WTC11 (cell line): ENCODE data around the gene ZNF878. TPM values are rescaled to one million over a fixed set of nuclear protein-coding genes. Genes with fewer than 3 reads are reported as not detected.

Experiments
- CBFB ChIP-seq: sonication (generic); formaldehyde crosslinking; IDR thresholded peaks from 2 replicates; pipeline ENCODE4 v1.8.1; 2022; ENCODE audit warnings: mild to moderate bottlenecking, low read depth, missing genetic modification reagents
- CREB1 ChIP-seq: sonication (generic); formaldehyde crosslinking; IDR thresholded peaks from 2 replicates; pipeline ENCODE4 v1.8.0; 2023; ENCODE audit warnings: mild to moderate bottlenecking, missing genetic modification reagents
- E2F1 ChIP-seq: sonication (generic); formaldehyde crosslinking; IDR thresholded peaks from 2 replicates; pipeline ENCODE4 v1.8.0; 2022; ENCODE audit warnings: mild to moderate bottlenecking, missing genetic modification reagents
- ERG ChIP-seq: fragments of 250-450 bp; sonication (Bioruptor Pico); IDR thresholded peaks from 2 replicates; pipeline ENCODE4 v1.8.0; 2021; ENCODE audit warnings: mild to moderate bottlenecking
- ETV6 ChIP-seq: sonication (generic); formaldehyde crosslinking; IDR thresholded peaks from 2 replicates; pipeline ENCODE4 v1.8.1; 2022; ENCODE audit warnings: mild to moderate bottlenecking, missing genetic modification reagents
- FOXJ3 ChIP-seq: sonication (generic); formaldehyde crosslinking; IDR thresholded peaks from 2 replicates; pipeline ENCODE4 v1.9.0; 2021; ENCODE audit warnings: missing genetic modification reagents, mild to moderate bottlenecking, borderline replicate concordance
- FOXK1 ChIP-seq: sonication (generic); formaldehyde crosslinking; IDR thresholded peaks from 2 replicates; pipeline ENCODE4 v1.8.0; 2022; ENCODE audit warnings: mild to moderate bottlenecking, moderate library complexity, missing genetic modification reagents
- FOXP1 ChIP-seq: sonication (generic); formaldehyde crosslinking; IDR thresholded peaks from 2 replicates; pipeline ENCODE4 v1.8.0; 2022; ENCODE audit warnings: missing genetic modification reagents, mild to moderate bottlenecking, moderate library complexity, borderline replicate concordance
- FOXP4 ChIP-seq: sonication (generic); formaldehyde crosslinking; IDR thresholded peaks from 2 replicates; pipeline ENCODE4 v1.8.0; 2022; ENCODE audit warnings: mild to moderate bottlenecking, missing genetic modification reagents
- HMGXB4 ChIP-seq: sonication (generic); formaldehyde crosslinking; IDR thresholded peaks from 2 replicates; pipeline ENCODE4 v1.8.1; 2023; ENCODE audit warnings: mild to moderate bottlenecking, moderate library complexity, missing genetic modification reagents
- IRF1 ChIP-seq: sonication (generic); formaldehyde crosslinking; IDR thresholded peaks from 2 replicates; pipeline ENCODE4 v1.8.0; 2023; ENCODE audit warnings: missing genetic modification reagents
- JUN ChIP-seq: sonication (generic); formaldehyde crosslinking; IDR thresholded peaks from 2 replicates; pipeline ENCODE4 v1.8.0; 2023; ENCODE audit warnings: mild to moderate bottlenecking, missing genetic modification reagents
- MLX ChIP-seq: sonication (generic); formaldehyde crosslinking; IDR thresholded peaks from 2 replicates; pipeline ENCODE4 v1.8.1; 2023; ENCODE audit warnings: mild to moderate bottlenecking, missing genetic modification reagents, moderate library complexity
- NFE2L1 ChIP-seq: sonication (generic); formaldehyde crosslinking; IDR thresholded peaks from 2 replicates; pipeline ENCODE4 v1.8.1; 2023; ENCODE audit warnings: missing genetic modification reagents
- NR1H2 ChIP-seq: sonication (generic); formaldehyde crosslinking; IDR thresholded peaks from 2 replicates; pipeline ENCODE4 v1.9.0; 2021; ENCODE audit warnings: mild to moderate bottlenecking, moderate library complexity, missing genetic modification reagents
- NR2C2 ChIP-seq: sonication (generic); formaldehyde crosslinking; IDR thresholded peaks from 2 replicates; pipeline ENCODE4 v1.8.0; 2022; ENCODE audit warnings: mild to moderate bottlenecking, missing genetic modification reagents
- NR3C1 ChIP-seq: sonication (generic); formaldehyde crosslinking; conservative IDR thresholded peaks from 2 replicates; pipeline ENCODE4 v1.8.1; 2023; ENCODE audit warnings: low read depth, mild to moderate bottlenecking, missing genetic modification reagents
- PREB ChIP-seq: sonication (generic); formaldehyde crosslinking; IDR thresholded peaks from 2 replicates; pipeline ENCODE4 v1.8.1; 2022; ENCODE audit warnings: mild to moderate bottlenecking, missing genetic modification reagents, moderate library complexity, borderline replicate concordance
- SMAD3 ChIP-seq: sonication (generic); formaldehyde crosslinking; IDR thresholded peaks from 2 replicates; pipeline ENCODE4 v1.8.0; 2022; ENCODE audit warnings: missing genetic modification reagents, mild to moderate bottlenecking, borderline replicate concordance
- SMAD4 ChIP-seq: sonication (generic); formaldehyde crosslinking; IDR thresholded peaks from 2 replicates; pipeline ENCODE4 v1.8.0; 2022; ENCODE audit warnings: mild to moderate bottlenecking, missing genetic modification reagents
- SP1 ChIP-seq: sonication (generic); formaldehyde crosslinking; conservative IDR thresholded peaks from 2 replicates; pipeline ENCODE4 v1.8.1; 2022; ENCODE audit warnings: missing genetic modification reagents
- TEAD1 ChIP-seq: sonication (generic); formaldehyde crosslinking; IDR thresholded peaks from 2 replicates; pipeline ENCODE4 v1.8.0; 2022; ENCODE audit warnings: mild to moderate bottlenecking, missing genetic modification reagents
- TEAD4 ChIP-seq: sonication (generic); formaldehyde crosslinking; IDR thresholded peaks from 2 replicates; pipeline ENCODE4 v1.8.0; 2022; ENCODE audit warnings: mild to moderate bottlenecking, missing genetic modification reagents
- ZMAT4 ChIP-seq: fragments of 250-450 bp; sonication (Bioruptor Pico); IDR thresholded peaks from 2 replicates; pipeline ENCODE4 v1.9.0; 2021; ENCODE audit warnings: mild to moderate bottlenecking
- ZNF121 ChIP-seq: sonication (generic); formaldehyde crosslinking; IDR thresholded peaks from 2 replicates; pipeline ENCODE4 v1.8.0; 2023; ENCODE audit warnings: missing genetic modification reagents
- ZNF219 ChIP-seq: sonication (generic); formaldehyde crosslinking; IDR thresholded peaks from 2 replicates; pipeline ENCODE4 v1.8.0; 2023; ENCODE audit warnings: missing genetic modification reagents, mild to moderate bottlenecking, borderline replicate concordance
- ZNF281 ChIP-seq: sonication (generic); formaldehyde crosslinking; IDR thresholded peaks from 2 replicates; pipeline ENCODE4 v1.8.0; 2023; ENCODE audit warnings: mild to moderate bottlenecking, missing genetic modification reagents
- ZNF671 ChIP-seq: fragments of 250-450 bp; sonication (Bioruptor Pico); IDR thresholded peaks from 2 replicates; pipeline ENCODE4 v1.8.0; 2021; ENCODE audit warnings: mild to moderate bottlenecking
- total RNA-seq: library from RNA; stranded (reverse); gene quantifications from 3 replicates; pipeline ENCODE4 v1.2.3, GENCODE V29; 2021

ZNF878 gene
- total RNA-seq, 1 experiment from 2014 or later: 12.5 TPM

- TF ChIP-seq ZNF281 (CRISPR knock-in tag): no peak
- no peak for TF ChIP-seq SMAD3 (CRISPR knock-in tag)
- TF ChIP-seq IRF1 (CRISPR knock-in tag): no peak
- 0 out of 2 replicates have a peak, but pooled peaks have one; percentile 60 for TF ChIP-seq FOXP4 (CRISPR knock-in tag)
- no peak; the same call in 1 of the 2 replicates for TF ChIP-seq TEAD1 (CRISPR knock-in tag)
- no peak for TF ChIP-seq TEAD4 (CRISPR knock-in tag)
- TF ChIP-seq FOXP1: peak; percentile 52; the same call in 1 of the 2 replicates
- no peak for TF ChIP-seq NR2C2 (CRISPR knock-in tag)
- peak; percentile 69; the same call in 1 of the 2 replicates for TF ChIP-seq JUN
- TF ChIP-seq ZNF671 (CRISPR knock-in tag): no peak
- no peak for TF ChIP-seq MLX
- TF ChIP-seq SP1 (CRISPR knock-in tag): peak; percentile 90
- no peak for TF ChIP-seq PREB
- peak; percentile 71; the same call in 1 of the 2 replicates for TF ChIP-seq HMGXB4
- no peak for TF ChIP-seq FOXJ3 (CRISPR knock-in tag)
- TF ChIP-seq NFE2L1 (CRISPR knock-in tag): peak; percentile 55; the same call in 1 of the 2 replicates
- no peak for TF ChIP-seq ZNF219 (CRISPR knock-in tag)
- peak; percentile 72 for TF ChIP-seq FOXK1 (CRISPR knock-in tag)
- no peak for TF ChIP-seq E2F1 (CRISPR knock-in tag)
- no peak for TF ChIP-seq NR1H2
- peak; percentile 67; the same call in 1 of the 2 replicates for TF ChIP-seq ETV6
- TF ChIP-seq SMAD4 (CRISPR knock-in tag): no peak
- TF ChIP-seq ZNF121 (CRISPR knock-in tag): no peak
- TF ChIP-seq ERG (CRISPR knock-in tag): no peak
- TF ChIP-seq ZMAT4 (CRISPR knock-in tag): no peak
- TF ChIP-seq CBFB (CRISPR knock-in tag): no peak
- no peak for TF ChIP-seq CREB1
- no peak for TF ChIP-seq NR3C1 (CRISPR knock-in tag)
Measured at GRCh38 chr19:12052497-12053169, at the start of gene ZNF878 (continued).
